ENCODE data around the gene AGAP3. TPM values are rescaled to one million over a fixed set of nuclear protein-coding genes. Genes with fewer than 3 reads are reported as not detected.

The AGAP3 gene
- total and polyA plus RNA-seq, 11 donors, result 30.3 to 83.7 (median 55.6) TPM

GRCh38 chr7:151118108-151119054 lies 32.1 kb downstream of the AGAP3 start:
- H3K4me3 ChIP-seq, result no peak overlapping the region
- intact Hi-C loops (cut with DNase I), result loop anchor here in 4 of 10 donors (10.0 kb wide), 3 partner anchors 54 to 224 kb away; partner anchors contain the start of genes ABCB8 (in 1 of the 4) and ATG9B (in 1 of the 4)
- H3K9me3 ChIP-seq, result no peaks in the 10 kb centered on the region
- no peak overlapping the region for H3K27ac ChIP-seq
- peaks cover 0 to 60% (median 47%) of the 10 kb centered on the region in 9 donors for H3K36me3 ChIP-seq
- peaks cover 0 to 5% (median 0%) of the 10 kb centered on the region in 9 donors for H3K27me3 ChIP-seq
- WGBS, 4 donors, result 94 to 95% (median 95%) methylated on average over 37 to 38 of the region's 38 CpGs
- H3K4me1 ChIP-seq, result peaks cover 0 to 21% (median 9%) of the 10 kb centered on the region in 12 donors
- ATAC-seq, result no peak
- TF ChIP-seq CTCF (IDR thresholded peaks at IDR 0.05) (no peak), POLR2A (IDR thresholded peaks at IDR 0.05) (no peak)
- no peak for DNase-seq

- intact Hi-C loops (cut with DNase I), result loop anchor here in 4 of 10 donors (10.0 kb wide), 3 partner anchors 54 to 224 kb away; partner anchors contain the start of genes ABCB8 (in 1 of the 4) and ATG9B (in 1 of the 4)
- H3K27me3 ChIP-seq, result peaks cover 0 to 4% (median 0%) of the 10 kb centered on the region in 9 donors
- ATAC-seq (no peak), DNase-seq (no peak)
- TF ChIP-seq POLR2A (IDR thresholded peaks at IDR 0.05), result no peak
- TF ChIP-seq CTCF (IDR thresholded peaks at IDR 0.05), result no peak
- peaks cover 0 to 65% (median 50%) of the 10 kb centered on the region in 9 donors for H3K36me3 ChIP-seq
- no peak overlapping the region for H3K4me3 ChIP-seq
- peaks cover 0 to 19% (median 9%) of the 10 kb centered on the region in 12 donors for H3K4me1 ChIP-seq
- H3K27ac ChIP-seq, result no peak overlapping the region
- no peaks in the 10 kb centered on the region for H3K9me3 ChIP-seq
- WGBS, 4 donors, result 89 to 95% (median 92%) methylated on average over 13 of the region's 13 CpGs
These were observed 32.8 kb downstream of the AGAP3 start for GRCh38 chr7:151119055-151119415.

GRCh38 chr7:151119902-151120301 lies 33.6 kb downstream of the AGAP3 start:
- Histone ChIP-seq H3K4me1 (peaks cover 0 to 21% (median 5%) of the 10 kb centered on the region in 12 donors), H3K27ac (no peak overlapping the region), H3K9me3 (no peaks in the 10 kb centered on the region), H3K27me3 (no peaks in the 10 kb centered on the region), H3K36me3 (peaks cover 0 to 73% (median 54%) of the 10 kb centered on the region in 9 donors), H3K4me3 (no peak overlapping the region)
- TF ChIP-seq POLR2A (IDR thresholded peaks at IDR 0.05), result no peak
- intact Hi-C loops (cut with DNase I), result loop anchor here in 9 of 10 donors (5.0 to 10.0 kb wide), 8 partner anchors 55 to 225 kb away; partner anchors contain the start of genes SMARCD3 (in 7 of the 9), ABCB8 (in 1 of the 9) and ATG9B (in 1 of the 9)
- no peak for DNase-seq
- WGBS, 4 donors, result 92 to 95% (median 94%) methylated on average over 26 to 27 of the region's 27 CpGs
- ATAC-seq, result no peak

GRCh38 chr7:151120896-151121295 lies 34.6 kb downstream of the AGAP3 start:
- intact Hi-C loops (cut with DNase I), result loop anchor here in 9 of 10 donors (5.0 to 10.0 kb wide), 5 partner anchors 121 to 186 kb away; partner anchors contain the start of gene SMARCD3 (in 7 of the 9)
- H3K36me3 ChIP-seq, result peaks cover 0 to 73% (median 54%) of the 10 kb centered on the region in 9 donors
- H3K9me3 ChIP-seq, result no peaks in the 10 kb centered on the region
- TF ChIP-seq CTCF (IDR thresholded peaks at IDR 0.05) (no peak), POLR2A (IDR thresholded peaks at IDR 0.05) (no peak)
- no peak for DNase-seq
- no peak for ATAC-seq
- no peak overlapping the region for H3K27ac ChIP-seq
- H3K4me3 ChIP-seq, result no peak overlapping the region
- peaks cover 0 to 26% (median 9%) of the 10 kb centered on the region in 12 donors for H3K4me1 ChIP-seq
- H3K27me3 ChIP-seq, result no peaks in the 10 kb centered on the region
- 90 to 94% (median 92%) methylated on average over 22 of the region's 22 CpGs for WGBS, 4 donors
